ENCODE results near the gene HOXD10.

HOXD10 gene

DNA sequence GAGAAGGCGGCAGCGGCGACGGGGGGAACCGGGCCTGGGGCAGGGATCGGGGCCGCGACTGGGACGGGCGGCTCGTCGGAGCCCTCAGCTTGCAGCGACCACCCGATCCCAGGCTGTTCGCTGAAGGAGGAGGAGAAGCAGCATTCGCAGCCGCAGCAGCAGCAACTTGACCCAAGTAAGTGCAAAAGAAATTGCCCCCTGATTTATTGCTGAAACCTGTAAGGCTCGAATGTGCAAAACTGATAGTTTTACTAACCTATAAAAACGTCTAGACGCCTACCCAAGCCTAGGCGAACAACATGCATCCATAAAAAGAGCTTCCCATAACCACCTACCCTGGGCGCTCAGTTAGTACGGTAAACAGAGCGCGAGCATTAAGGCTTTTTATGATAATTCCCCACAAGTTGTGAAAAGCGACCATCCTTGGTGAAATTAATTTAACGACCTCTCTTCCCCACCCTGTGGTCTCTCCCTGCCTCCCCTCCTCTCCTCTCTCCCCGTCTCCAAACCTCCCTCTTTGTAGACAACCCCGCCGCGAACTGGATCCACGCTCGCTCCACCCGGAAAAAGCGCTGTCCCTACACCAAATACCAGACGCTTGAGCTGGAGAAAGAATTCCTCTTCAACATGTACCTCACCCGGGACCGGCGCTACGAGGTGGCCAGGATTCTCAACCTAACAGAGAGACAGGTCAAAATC lies 7.0 kb downstream of the HOXD10 start:
- no peak for DNase-seq (ENCODE audit: low read depth)

DNA sequence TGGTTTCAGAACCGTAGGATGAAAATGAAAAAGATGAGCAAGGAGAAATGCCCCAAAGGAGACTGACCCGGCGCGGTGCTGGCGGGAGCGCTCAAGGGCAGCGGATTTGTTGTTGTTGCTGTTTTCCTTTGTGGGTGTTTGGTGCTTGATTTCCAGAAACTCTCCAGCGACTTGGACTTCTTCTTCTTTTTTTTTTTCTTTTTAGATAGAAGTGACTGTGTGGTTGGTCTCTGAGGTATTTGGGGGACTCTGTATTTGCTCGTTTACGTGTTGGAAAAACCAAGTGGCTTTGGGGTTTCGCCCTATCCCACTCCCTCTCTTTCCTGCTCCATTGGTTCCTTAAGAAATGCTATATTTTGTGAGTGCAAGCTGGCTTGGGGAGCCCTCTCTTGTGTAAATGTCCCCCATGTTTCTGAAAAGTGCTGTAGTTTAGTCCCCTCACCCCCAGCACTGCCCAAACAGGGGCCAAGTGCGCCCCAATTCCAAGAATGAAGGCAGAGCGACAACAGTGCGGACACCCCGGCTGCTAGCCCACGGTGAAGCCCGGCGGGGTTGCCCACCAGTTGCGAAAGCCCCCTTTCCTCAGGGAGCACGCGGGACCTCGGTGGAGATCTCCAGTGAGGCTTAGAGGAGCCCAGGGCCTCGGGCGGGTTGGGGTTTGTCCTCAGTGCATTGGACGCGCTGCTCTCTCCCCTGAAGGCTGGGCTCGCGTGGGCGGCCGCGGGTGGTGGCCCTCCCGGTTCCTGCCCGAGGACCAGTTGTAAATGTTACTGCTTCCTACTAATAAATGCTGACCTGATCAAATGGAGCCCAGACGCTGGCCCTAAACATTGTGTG lies 7.8 kb downstream of the HOXD10 start:
- DNase-seq (ENCODE audit: low read depth), result no peak

DNA sequence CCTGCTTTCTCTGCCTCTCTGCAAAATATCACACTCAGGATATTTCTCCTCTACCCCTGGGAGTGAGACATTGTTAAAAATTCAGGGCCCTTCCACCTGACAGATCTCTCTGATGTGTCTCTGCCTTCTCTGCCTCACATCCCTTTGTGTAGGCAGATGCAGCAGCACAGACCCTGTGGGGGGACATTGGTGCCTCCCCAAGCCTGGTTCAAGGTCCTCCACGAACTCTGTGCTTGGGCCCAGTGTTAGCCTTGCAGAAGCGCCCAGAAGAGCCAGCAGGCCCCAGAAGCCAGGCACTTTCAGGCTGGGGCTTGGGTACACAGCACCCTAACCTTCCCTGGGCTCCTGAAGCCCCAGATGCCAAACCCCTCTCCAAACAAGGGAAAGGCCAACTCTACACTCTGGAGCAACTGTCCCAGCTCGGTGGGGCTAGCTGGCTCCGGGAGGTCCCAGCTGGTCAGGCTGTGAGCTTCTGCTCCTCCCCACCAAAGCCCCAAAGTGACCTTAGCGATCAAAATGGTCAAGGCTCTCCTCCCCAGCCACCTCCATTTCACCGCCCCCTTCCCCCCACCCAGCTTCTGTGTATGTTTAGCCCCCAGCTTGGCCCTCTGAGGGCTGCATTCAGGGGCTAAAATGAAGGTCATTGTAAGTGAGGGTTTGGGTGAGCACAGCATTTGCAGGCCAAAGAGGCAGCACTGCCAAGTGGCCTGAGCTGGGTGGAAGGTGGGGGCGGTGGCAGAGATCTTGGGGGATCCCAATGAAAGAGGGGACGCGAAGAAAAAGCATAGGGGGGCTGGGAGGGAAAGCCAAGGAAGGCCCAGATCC lies 8.6 kb downstream of the HOXD10 start:
- DNase-seq (ENCODE audit: low read depth), result no peak

DNA sequence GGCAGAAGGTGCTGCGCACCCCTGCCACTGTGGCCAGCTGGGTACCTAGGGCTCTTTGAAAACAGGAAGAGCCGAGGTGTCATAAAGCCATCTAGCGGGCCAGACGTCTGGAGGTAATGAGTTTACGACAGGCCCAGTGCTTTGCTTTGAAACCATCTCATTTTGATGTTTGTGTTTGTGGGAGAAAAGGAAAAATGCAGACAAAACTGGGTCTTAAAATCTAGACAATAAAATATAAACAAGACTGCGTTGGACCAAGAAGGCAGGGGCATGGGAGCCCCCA lies 9.1 kb downstream of the HOXD10 start:
- DNase-seq (ENCODE audit: low read depth), result no peak

DNA sequence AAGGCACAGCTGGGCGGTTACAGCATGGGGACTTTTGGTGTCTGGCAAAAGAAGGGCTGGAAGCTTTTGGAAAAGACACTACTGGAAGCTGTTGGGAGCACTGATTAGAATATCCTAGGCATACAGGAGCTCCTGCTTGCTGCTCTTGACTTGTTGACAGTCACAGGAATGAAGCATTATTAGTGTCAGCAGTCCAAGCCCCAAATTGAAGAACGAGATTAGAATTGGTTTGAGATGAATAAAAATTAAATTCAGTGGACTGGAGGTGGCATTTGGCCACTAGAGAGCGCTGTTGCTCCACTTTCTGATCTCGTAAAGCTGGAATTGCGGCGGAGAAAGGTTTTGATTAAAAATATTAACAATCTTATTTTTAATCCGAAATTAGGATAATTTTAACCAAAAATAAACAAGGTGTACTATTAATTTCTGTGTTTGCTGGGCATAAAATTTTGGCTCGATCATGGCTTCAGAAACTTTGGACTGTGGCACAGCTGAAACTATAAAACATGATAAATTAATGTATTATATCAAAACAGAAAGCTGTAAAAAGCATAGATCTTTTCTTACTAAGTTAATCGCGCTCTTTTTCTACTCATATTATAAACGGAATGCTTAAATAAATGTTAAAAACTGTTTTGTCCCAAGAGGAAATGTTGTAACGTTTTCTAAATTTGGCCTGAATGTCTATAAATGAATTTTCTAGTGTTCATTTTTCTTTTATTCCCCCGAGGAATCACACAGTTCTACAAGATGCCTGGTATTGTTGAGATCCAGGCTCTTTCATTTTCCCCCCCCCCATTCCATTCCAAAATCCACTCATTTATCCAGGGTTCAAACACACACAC lies 10.6 kb downstream of the HOXD10 start:
- peak; percentile 8 for DNase-seq (ENCODE audit: low read depth)

DNA sequence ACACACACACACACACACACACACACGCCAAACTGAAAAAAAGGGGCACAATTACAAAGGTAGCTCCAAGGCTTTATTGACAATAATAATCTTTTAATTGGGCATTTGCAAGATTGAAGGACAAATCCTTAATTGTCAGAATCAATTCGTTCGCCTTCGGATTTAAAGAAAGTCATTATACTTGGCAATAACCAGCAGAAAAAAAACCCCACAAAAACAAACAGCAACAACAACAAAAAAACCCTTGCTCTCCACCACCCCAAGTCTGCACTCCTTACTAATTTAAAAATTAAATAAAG lies 11.1 kb downstream of the HOXD10 start:
- DNase-seq (ENCODE audit: low read depth), result no peak

DNA sequence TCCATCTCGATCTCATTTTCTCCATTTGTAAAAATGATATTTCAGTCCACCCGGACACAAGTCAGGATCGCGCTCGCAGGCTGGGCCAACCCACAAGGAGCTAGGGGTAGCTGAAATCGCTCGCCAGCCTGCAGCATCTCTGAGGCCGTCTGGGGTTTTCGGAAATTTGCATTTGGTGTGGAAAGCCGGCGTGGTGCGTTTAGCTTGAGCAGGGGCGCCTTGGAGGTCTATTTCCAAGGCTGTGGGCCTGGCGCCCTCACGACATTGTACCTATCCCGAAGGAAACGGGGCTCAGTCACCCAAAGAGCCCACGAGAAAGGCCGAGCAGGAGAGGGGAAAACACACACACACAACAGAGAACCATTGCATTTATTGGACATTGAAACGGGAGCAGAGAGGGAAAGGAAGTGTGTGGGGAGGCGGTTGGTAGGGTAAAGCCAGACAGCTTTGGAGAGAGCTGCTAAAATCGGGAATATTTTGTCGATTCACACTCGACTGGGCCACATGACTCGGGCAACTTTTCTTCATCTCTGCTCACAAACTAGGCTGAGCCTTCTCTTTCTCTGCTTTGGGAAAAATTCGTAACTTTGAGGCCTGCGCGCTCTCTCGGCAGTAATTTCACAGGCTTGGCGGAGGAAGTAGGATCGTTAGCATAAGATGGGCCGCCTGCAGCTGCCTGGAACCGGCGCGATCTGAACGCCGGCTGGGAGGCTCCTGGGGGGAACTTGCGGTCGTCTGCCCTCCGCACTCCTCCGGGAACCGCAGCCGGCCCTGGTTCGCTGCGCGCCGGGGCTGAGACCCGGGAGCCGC lies 11.8 kb downstream of the HOXD10 start:
- DNase-seq (ENCODE audit: low read depth), result no peak

DNA sequence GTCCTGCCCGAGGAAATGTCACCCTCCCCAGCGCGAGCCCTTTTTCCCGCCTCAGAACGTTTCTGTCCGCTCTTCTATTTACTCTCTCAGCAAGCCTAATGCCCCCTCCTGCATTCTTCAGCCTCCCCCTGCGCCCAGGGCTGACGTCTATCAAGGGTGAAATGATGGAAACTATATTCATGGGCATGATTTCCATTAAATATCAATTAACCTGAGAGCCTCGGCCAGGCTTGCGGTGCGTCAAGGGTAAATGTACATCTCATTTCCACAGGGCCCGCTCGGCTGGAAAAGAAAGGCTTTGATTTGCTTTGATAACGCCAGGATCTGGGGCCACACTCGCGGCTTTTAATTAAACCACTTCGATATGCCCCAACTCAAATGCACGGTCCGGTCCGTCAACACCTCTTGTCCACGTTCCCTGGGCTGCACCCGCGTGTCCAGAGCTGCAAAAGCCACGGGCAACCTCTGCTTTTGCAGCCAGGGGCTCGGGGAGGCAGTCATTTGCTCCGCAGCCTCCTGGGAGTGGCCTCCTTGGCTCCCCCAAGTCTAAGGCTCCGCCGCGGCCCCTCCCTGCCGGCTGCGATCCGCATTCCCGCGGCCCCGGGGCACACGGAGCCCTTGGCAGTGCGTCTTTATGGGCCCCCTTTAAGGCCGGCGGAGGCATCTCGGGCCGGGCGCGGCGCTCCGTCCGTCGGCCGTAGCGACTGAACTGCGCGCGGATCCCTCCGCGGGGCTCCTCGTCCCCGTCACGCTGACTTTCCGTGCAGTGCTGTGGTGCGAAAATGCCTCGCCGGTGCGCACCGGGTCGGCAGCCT lies 12.6 kb downstream of the HOXD10 start, which contains the start of gene HOXD8:
TSS of gene HOXD8 (plus strand) at position 724 of the 815 bp plus-strand sequence. CDS start 662 bp downstream, outside the sequence.
- DNase-seq (ENCODE audit: low read depth), result no peak

DNA sequence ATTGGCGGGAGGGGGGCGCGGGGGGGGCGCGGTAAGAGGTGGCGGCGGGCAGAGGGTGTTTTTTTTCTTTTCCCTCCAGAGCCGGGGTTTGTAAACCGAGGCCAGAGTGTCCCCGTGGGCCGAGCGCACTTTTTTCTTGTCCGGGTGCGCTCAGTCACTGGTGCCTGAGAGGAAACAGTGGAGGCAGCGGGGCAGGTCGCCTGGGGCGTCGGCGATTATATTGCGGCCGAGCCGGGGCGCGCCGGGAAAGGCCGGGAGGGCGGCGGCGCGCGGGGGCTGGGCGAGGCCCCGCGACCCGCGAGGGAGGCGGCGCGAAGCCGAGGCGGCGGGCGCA lies 13.2 kb downstream of the HOXD10 start:
- DNase-seq (ENCODE audit: low read depth), result no peak

DNA sequence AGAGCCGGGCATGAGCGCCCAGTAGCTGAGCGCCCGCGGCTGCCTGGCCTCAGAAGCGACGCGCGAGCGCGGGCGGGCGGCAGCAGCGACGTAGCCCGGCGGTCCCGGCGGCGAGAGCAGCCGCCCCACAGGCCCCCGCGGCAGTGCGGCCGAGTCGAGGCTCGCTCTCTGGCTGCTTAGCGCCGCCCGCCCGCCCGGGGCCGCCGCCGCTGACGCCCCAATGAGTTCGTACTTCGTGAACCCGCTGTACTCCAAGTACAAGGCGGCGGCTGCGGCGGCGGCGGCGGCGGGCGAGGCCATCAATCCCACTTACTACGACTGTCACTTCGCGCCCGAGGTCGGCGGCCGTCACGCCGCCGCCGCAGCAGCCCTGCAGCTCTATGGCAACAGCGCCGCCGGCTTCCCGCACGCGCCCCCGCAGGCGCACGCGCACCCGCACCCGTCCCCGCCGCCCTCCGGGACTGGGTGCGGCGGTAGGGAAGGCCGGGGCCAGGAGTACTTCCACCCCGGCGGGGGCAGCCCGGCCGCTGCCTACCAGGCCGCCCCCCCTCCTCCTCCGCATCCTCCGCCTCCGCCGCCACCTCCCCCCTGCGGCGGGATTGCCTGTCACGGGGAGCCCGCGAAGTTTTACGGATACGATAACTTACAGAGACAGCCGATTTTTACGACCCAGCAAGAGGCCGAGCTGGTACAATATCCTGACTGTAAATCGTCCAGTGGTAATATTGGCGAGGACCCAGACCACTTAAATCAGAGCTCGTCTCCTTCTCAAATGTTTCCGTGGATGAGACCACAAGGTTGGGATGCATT lies 13.8 kb downstream of the HOXD10 start:
- DNase-seq (ENCODE audit: low read depth), result no peak

DNA sequence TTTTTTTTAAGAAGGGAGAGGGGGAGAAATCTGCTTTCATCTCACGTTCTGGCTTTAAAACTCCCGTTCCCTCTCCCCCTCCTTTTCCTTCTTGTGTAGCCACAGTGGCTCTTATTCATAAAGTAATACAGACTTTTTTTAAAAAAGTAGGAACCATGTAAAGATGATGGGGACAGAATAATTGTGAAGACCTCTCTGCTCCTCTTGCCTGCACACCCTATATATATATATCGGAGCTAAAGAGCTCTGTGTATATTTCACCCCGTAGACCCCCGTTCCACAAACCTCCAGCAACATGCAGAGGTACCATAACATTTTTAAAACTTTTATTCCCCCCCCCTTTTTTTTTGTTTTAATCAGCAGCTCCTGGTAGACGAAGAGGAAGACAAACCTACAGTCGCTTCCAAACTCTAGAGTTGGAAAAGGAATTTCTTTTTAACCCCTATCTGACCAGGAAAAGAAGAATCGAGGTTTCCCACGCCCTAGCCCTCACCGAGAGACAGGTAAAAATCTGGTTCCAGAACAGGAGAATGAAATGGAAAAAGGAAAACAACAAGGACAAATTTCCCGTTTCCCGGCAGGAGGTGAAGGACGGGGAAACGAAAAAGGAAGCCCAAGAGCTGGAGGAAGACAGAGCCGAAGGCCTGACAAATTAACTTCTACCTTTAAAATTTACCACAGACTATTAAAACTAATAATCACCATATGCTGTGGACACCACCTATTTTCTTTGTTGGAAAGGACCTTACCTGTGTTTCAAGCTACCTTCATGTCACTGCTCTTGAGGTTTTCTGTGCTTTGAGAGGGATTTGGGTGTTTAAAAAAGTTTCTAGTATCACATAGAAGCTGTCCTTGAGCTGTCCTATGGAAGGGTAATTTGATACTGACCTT lies 14.6 kb downstream of the HOXD10 start:
- no peak for DNase-seq (ENCODE audit: low read depth)

DNA sequence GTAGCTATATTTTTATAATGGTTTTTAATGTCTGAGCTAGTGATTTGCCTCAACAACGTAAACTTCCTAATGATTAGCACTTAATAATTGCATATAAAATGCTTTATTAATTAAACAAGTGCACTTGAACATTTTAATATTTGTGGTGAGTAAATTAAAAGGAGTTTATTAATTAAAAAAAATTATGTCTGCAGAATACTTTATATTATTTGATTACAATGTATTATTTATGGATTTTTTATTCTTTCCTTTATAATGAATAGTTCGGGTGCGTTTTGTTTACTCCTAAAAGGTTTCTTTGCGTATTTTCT lies 15.2 kb downstream of the HOXD10 start:
- DNase-seq (ENCODE audit: low read depth), result no peak

DNA sequence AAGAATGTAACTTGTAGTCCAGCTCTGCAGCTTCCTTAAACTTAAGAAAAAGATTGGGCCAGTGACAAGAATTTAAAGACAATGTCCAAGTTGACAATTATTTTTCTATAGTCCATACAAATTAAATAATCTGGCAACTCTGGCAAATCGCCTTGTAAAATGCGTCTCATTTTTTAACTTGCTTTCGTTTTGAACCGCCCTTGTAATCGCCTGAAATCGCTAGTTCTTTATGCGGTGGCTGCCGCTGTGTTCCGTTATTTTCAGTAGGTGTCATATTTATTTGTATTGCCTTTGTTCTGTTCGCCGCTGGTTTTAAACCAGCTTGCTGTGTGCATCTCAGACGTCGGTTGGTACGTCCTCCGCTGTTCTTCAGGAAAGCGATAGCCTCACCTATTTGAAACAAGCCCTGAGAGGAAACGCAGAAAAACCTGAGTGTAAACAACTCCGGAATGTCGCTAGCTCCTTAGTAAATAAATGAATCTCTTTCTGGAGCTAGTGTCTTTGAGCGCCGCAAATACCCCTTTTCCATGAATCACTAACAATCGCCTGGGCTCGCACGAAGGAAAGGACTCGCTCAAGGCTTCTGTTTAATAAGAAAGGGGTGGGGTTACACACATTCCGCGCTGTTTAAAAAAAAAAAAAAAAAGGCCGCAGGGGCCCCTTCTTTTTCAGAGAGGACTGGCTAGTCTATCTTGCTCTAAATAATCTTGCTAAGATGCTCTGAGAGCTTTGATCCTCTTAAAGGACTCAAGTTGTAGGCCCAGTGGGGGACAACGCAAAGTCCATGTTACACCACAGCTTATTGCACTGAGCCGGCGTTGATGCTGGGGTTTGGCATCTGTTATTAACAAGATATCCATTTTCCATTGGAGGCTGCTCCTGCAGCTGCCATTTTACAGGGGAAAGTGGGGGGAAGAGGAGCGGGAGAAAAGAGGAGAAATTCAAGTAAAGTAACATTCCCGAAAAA lies 15.9 kb downstream of the HOXD10 start:
- no peak for DNase-seq (ENCODE audit: low read depth)

DNA sequence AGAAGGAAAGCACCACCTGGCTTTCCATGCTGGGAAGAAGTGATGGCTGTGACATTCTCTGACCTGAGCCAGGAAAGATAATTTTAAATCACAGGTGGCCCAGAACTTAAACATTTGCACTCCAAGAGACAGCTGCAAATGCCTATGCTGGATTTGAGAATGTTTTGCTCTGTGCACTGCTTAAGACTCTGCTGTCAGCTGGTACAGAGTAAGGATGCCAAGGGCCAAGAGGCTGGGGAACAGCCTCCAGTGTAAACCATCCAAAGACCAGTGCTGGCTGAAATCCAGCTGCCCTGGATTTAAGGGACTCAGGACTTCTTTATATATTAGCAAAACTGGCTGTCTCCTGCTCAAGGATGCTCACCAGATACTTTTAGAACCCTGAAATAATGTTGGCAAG lies 16.8 kb downstream of the HOXD10 start:
- no peak for DNase-seq (ENCODE audit: low read depth)

DNA sequence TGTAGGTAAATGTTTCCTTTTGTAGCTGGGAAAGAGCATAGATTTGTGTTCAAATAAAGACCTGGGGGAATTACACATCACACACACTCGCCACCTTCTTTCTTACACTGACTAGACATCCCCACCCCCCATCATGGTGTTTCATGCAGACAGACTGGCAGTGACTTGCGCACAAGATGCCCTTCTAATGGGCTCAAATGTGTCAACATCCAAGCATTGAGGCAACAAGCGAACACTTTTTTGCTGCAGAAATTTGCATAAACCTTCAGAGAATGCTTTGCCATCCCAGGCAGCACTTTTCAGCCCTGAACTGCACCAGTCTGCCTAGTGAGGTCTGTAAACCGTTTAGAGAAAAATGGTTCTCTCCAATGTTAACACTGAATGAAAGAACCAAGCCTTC lies 17.5 kb downstream of the HOXD10 start:
- no peak for DNase-seq (ENCODE audit: low read depth)

DNA sequence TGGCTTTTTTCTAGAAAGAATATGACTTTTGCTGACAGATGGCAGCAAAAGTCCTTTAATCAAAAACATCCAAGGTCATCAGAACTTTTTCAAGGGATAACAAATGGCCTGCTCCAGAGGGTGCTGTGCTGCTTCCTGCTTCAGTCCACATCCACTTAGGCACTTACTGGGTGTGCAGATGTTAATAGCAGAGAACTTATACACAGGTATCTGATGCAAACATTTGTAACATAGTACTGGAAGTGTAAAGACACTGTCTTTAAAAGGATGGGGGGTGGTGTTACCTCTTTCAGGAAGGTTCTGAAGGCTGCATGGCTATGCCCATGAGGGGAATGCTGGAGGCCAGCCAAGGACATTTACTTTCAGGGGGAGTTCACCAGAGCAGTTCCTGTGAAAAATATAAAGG lies 18.5 kb downstream of the HOXD10 start:
- no peak for DNase-seq (ENCODE audit: low read depth)

DNA sequence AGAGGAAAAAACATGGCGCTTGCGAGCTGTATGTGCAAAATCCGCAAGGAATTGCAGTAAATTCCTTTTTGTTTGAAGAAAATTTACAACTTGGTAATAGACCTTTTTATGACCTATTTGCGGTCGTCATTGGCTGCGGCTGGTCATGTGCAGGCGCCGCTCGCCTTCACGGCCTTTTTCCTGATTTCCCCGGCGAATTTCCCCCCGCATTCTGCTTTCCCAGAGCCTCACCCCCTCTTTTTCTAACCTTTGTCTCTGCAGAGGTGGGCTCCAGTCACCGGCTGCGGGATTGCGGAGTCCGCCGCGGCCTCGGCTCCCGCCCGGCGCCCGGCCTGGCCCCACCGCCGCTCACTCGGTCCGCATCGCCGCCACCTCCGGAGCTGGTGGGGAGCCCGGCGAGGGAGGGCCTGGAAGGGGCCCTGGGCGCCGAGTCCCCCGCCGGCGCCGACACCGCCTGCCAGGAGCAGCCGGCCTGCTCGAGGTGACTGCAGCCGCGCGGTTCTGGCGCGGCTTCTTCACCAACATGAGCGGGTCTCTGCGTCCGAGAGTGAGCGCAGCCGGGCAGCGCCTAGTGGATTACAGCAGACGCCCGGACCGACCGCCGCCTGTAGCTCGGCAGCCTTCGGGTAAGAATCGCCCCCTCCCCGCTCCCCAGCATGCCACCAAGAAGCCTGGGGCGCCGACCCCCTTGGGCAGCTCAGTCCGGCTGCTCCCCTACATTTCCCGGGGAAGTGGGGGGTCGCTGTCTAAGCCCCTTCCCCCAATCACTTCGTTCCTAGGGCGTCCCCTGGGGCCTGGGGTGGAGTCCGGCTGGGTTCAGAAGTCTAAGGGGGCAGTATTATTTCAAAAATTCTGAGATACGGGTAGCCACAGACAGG lies 20.0 kb downstream of the HOXD10 start:
- DNase-seq (ENCODE audit: low read depth), result no peak
